ENCODE results near the gene FGFRL1.

GRCh38 chr4:967113-968104 lies 44.0 kb upstream of the FGFRL1 start:
- TF ChIP-seq POLR2A (IDR thresholded peaks at IDR 0.05; ENCODE audit: low read length) (no peak), GATA1 (IDR thresholded peaks at IDR 0.05; ENCODE audit: low read depth, low read length) (no peak)
